GM12878 (cell line): ENCODE results near the gene IGF1R. TPM values are rescaled to one million over a fixed set of nuclear protein-coding genes. Genes with fewer than 3 reads are reported as not detected.

Experiments
- ATAC-seq: fragments of 200-7000 bp; cut with Tn5 transposase; 3 replicates; pipeline ENCODE4 v1.9.1; 2020; ENCODE audit warnings: mild to moderate bottlenecking, moderate library complexity
- BruUV-seq: library from RNA; stranded (reverse); fragments of 400-500 nt; replicated peaks from 2 replicates; lab custom pipeline; 2021; lab: Mats Ljungman, UMichigan
- CTCF ChIA-PET: fragments of 300-600 bp; sonication (Branson Sonifier 250); formaldehyde crosslinking; extraction: SDS; loops from one replicate; lab custom pipeline; 2021; ENCODE audit warnings: inconsistent platforms; lab: Yijun Ruan, JAX
- POLR2A ChIA-PET: fragments of 350-600 bp; formaldehyde crosslinking; extraction: SDS; loops from one replicate; lab custom pipeline; 2021; ENCODE audit warnings: inconsistent platforms; lab: Charles Lee
- RAD21 ChIA-PET: fragments of 300-600 bp; sonication (Branson Sonifier 250); formaldehyde crosslinking; loops from one replicate; lab custom pipeline; 2023; ENCODE audit warnings: antibody characterized with exemption; ENCODE audit not compliant: unreplicated experiment; lab: Charles Lee
- SMC1A ChIA-PET: fragments of 300-600 bp; sonication (Branson Sonifier 250); formaldehyde crosslinking; loops from one replicate; lab custom pipeline; 2023; ENCODE audit not compliant: unreplicated experiment, uncharacterized antibody; lab: Charles Lee
- DNase-seq: peaks from one replicate; pipeline ENCODE4 v3.0.0-alpha.2; 2011; ENCODE audit warnings: low read depth, low spot score
- FAIRE-seq: peaks from 3 replicates; lab custom pipeline; 2011; peaks lifted over from hg19 to GRCh38; lab: Jason Lieb, UNC
- H2AFZ ChIP-seq: 2 replicates; pipeline ENCODE4 v1.6.0; 2011; ENCODE audit warnings: low read depth, low read length, control low read depth; ENCODE audit not compliant: control insufficient read depth
- H3K27ac ChIP-seq: 2 replicates; pipeline ENCODE4 v1.5.1; 2011; ENCODE audit warnings: control low read depth; ENCODE audit not compliant: control insufficient read depth, insufficient read depth
- H3K27me3 ChIP-seq, 2 experiments: replicated peaks in 1 of 2; 2 replicates each; pipeline versions ENCODE4 v1.6.0 to v1.6.1; 2011; ENCODE audit warnings: low read length in 1 of 2; ENCODE audit not compliant: control insufficient read depth in 2 of 2, insufficient read depth in 2 of 2
- H3K36me3 ChIP-seq, 2 experiments: 2 replicates each; pipeline ENCODE4 v1.5.1; 2011; ENCODE audit warnings: low read length in 1 of 2; ENCODE audit not compliant: control insufficient read depth in 2 of 2, insufficient read depth in 2 of 2
- H3K4me1 ChIP-seq: 2 replicates; pipeline ENCODE4 v1.6.1; 2011; ENCODE audit warnings: mild to moderate bottlenecking, low read length, moderate library complexity, mixed read lengths; ENCODE audit not compliant: control insufficient read depth, insufficient read depth
- H3K4me2 ChIP-seq: 2 replicates; pipeline ENCODE4 v1.6.0; 2011; ENCODE audit warnings: control low read depth; ENCODE audit not compliant: control insufficient read depth, insufficient read depth
- H3K4me3 ChIP-seq: fragments of 200-600 bp; sonication (generic); 2 replicates; pipeline ENCODE4 v1.5.1; 2016
- H3K79me2 ChIP-seq: 2 replicates; pipeline ENCODE4 v1.6.0; 2011; ENCODE audit warnings: low read length; ENCODE audit not compliant: control insufficient read depth, insufficient read depth
- H3K9ac ChIP-seq: 2 replicates; pipeline ENCODE4 v1.8.0; 2011; ENCODE audit warnings: low read length, control low read depth, mixed read lengths; ENCODE audit not compliant: control insufficient read depth, insufficient read depth
- H3K9me3 ChIP-seq: replicated peaks from 3 replicates; pipeline ENCODE4 v1.5.1; 2011; ENCODE audit warnings: mild to moderate bottlenecking, low read length; ENCODE audit not compliant: control insufficient read depth, insufficient read depth
- H4K20me1 ChIP-seq: 2 replicates; pipeline ENCODE4 v1.6.0; 2011; ENCODE audit not compliant: control insufficient read depth, insufficient read depth
- CREB1 ChIP-seq: IDR thresholded peaks from 2 replicates; pipeline ENCODE4 v1.6.1; 2012; ENCODE audit warnings: low read depth, mild to moderate bottlenecking, inconsistent platforms
- GATAD2B ChIP-seq: fragments of 450-650 bp; conservative IDR thresholded peaks from 2 replicates; pipeline ENCODE4 v1.6.1; 2017; ENCODE audit warnings: low read depth, mild to moderate bottlenecking, moderate library complexity
- HDAC2 ChIP-seq: fragments of 200-600 bp; sonication (generic); IDR thresholded peaks from 2 replicates; pipeline ENCODE4 v1.6.1; 2017
- JUND ChIP-seq: IDR thresholded peaks from 2 replicates; pipeline ENCODE4 v1.6.1; 2012; ENCODE audit warnings: low read depth, mild to moderate bottlenecking, low read length, improper control_type of control experiment, moderate library complexity
- MYB ChIP-seq: fragments of 150-350 bp; IDR thresholded peaks from 2 replicates; pipeline ENCODE4 v1.6.1; 2014; ENCODE audit warnings: mild to moderate bottlenecking, low read depth, low read length, borderline replicate concordance
- NR2C1 ChIP-seq: fragments of 450-650 bp; IDR thresholded peaks from 2 replicates; pipeline ENCODE4 v1.6.1; 2017; ENCODE audit warnings: antibody characterized with exemption, mild to moderate bottlenecking, moderate library complexity
- RFX5 ChIP-seq: IDR thresholded peaks from 2 replicates; pipeline ENCODE4 v1.6.1; 2011; ENCODE audit warnings: low read depth, low read length, improper control_type of control experiment
- SMAD1 ChIP-seq: fragments of 450-650 bp; IDR thresholded peaks from 2 replicates; pipeline ENCODE4 v1.6.1; 2018; ENCODE audit warnings: mild to moderate bottlenecking, low read depth; ENCODE audit not compliant: partially characterized antibody
- SREBF1 ChIP-seq: IDR thresholded peaks from 2 replicates; pipeline ENCODE4 v1.6.1; 2012; ENCODE audit warnings: mild to moderate bottlenecking, low read length
- SUZ12 ChIP-seq: fragments of 200-600 bp; sonication (generic); IDR thresholded peaks from one replicate; pipeline ENCODE4 v1.6.1; 2018; ENCODE audit warnings: antibody characterized with exemption, mild to moderate bottlenecking; ENCODE audit not compliant: unreplicated experiment
- WRNIP1 ChIP-seq: IDR thresholded peaks from 2 replicates; pipeline ENCODE4 v1.6.1; 2011; ENCODE audit warnings: low read depth, low read length, improper control_type of control experiment, borderline replicate concordance
- YBX1 ChIP-seq: fragments of 450-650 bp; IDR thresholded peaks from 2 replicates; pipeline ENCODE4 v1.6.1; 2016; ENCODE audit warnings: antibody characterized with exemption
- WGBS: methylation state at CpG from one replicate; pipeline ENCODE4 v1.1.6; 2016; ENCODE audit warnings: low lambda C conversion rate; ENCODE audit not compliant: insufficient replicate concordance, insufficient coverage; ENCODE audit errors: missing lambda C conversion rate; 5-methylcytosine and 5-hydroxymethylcytosine counted together
- in situ Hi-C: fragments of 300-500 bp; cut with MboI; formaldehyde crosslinking; loops from 9 replicates; pipeline ENCODE4 v1.14.3; 2018; ENCODE audit warnings: mixed read lengths
- intact Hi-C: fragments of 100-400 bp; cut with micrococcal nuclease; formaldehyde crosslinking; loops from one replicate; pipeline ENCODE4 v1.14.2; 2022; ENCODE audit not compliant: unreplicated experiment
- polyA plus RNA-seq, 11 experiments: library from polyadenylated mRNA; depleted of rRNA in 4 of 11; unstranded in 6 of 11; stranded (reverse) in 5 of 11; fragments of >200 nt; fragmentation: Nextera tagmentation in 4 of 11; fragmentation: Illumina TruSeq in 1 of 11; extraction: Ambion mirVana in 4 of 11; extraction: Trizol in 1 of 11; gene quantifications; 1 replicate in 1 of 11; 2 replicates in 10 of 11; pipeline versions ENCODE4 v1.2.1 to v1.2.3, GENCODE V29; 2011 to 2016; ENCODE audit warnings: inconsistent platforms in 2 of 11, missing spikeins in 2 of 11, low read depth in 1 of 11
- total RNA-seq, 4 experiments: library from RNA; depleted of rRNA in 3 of 4; stranded (reverse); fragments of >200 nt in 3 of 4; fragmentation: Illumina TruSeq in 1 of 4; extraction: Trizol in 1 of 4; gene quantifications; 2 replicates each; pipeline versions ENCODE4 v1.2.1 to v1.2.3, GENCODE V29; 2013 to 2021
- TF ChIP-seq, protein P1 (sequence below): fragments of 150-350 bp; IDR thresholded peaks from 2 replicates; pipeline ENCODE4 v1.6.1; 2016; ENCODE audit warnings: low read depth, low read length
- TF ChIP-seq, protein P2 (sequence below): fragments of 450-650 bp; IDR thresholded peaks from 2 replicates; pipeline ENCODE4 v1.6.1; 2014; ENCODE audit warnings: mild to moderate bottlenecking
- TF ChIP-seq, protein P3 (sequence below): fragments of 450-650 bp; IDR thresholded peaks from 2 replicates; pipeline ENCODE4 v1.6.1; 2017; ENCODE audit warnings: mild to moderate bottlenecking, low read depth, inconsistent platforms; ENCODE audit not compliant: poor library complexity, severe bottlenecking
- TF ChIP-seq, protein P4 (sequence below): IDR thresholded peaks from 2 replicates; pipeline ENCODE4 v1.6.1; 2012; ENCODE audit warnings: low read depth, low read length, improper control_type of control experiment

The IGF1R gene
- total and polyA plus RNA-seq, 10 of the 15 experiments (the other 5 are each of a cell fraction or from before 2014, with no cell fraction given) = 0.03 to 2.7 (median 0.66) TPM

DNA sequence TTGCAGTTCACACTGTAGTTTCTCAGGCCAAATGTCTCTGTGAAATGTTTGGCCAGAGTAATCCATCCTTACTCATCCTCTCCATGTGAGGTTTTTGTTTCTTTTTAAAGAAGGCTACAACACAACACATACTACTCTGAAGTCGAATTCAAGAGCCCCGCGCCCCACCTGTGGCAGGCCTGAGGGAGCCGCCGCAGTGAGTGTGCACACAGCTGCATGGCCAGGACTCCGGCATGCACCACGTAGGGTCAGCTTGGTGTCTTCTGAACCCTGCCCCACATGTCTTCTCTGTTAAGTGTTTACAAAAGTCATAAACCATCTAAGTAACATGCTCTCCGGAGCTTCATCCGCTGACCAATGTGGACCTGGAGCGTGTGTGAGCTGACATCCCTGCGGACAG, 300.6 kb downstream of the IGF1R start:
- Histone ChIP-seq H3K27ac (no peak overlapping the region), H3K4me1 (peaks cover 23% of the 10 kb centered on the region), H3K79me2 (no peaks in the 10 kb centered on the region), H4K20me1 (no peaks in the 10 kb centered on the region), H3K4me3 (no peak overlapping the region), H3K27me3 (no peaks in the 10 kb centered on the region), H3K9me3 (no peaks in the 10 kb centered on the region), H3K9ac (no peak overlapping the region), H2AFZ (no peak overlapping the region), H3K36me3 (no peaks in the 10 kb centered on the region), H3K4me2 (no peak overlapping the region)
- in situ Hi-C loops (no loop called here), intact Hi-C loops (no loop called here)
- BruUV-seq = no TSS peak
- CTCF ChIA-PET = interaction anchor here (0.7 to 1.9 kb wide), 3 partner anchors 11 to 296 kb away, joined by 3 to 7 read pairs (median 3); no protein-coding TSS in a partner anchor
- TF ChIP-seq WRNIP1 = no peak
- TF ChIP-seq HDAC2 = no peak
- no peak for TF ChIP-seq GATAD2B
- TF ChIP-seq YBX1 = no peak
- no peak for TF ChIP-seq SUZ12
- no peak for TF ChIP-seq SMAD1
- no peak for TF ChIP-seq MYB
- no peak for TF ChIP-seq JUND
- TF ChIP-seq, protein P1, sequence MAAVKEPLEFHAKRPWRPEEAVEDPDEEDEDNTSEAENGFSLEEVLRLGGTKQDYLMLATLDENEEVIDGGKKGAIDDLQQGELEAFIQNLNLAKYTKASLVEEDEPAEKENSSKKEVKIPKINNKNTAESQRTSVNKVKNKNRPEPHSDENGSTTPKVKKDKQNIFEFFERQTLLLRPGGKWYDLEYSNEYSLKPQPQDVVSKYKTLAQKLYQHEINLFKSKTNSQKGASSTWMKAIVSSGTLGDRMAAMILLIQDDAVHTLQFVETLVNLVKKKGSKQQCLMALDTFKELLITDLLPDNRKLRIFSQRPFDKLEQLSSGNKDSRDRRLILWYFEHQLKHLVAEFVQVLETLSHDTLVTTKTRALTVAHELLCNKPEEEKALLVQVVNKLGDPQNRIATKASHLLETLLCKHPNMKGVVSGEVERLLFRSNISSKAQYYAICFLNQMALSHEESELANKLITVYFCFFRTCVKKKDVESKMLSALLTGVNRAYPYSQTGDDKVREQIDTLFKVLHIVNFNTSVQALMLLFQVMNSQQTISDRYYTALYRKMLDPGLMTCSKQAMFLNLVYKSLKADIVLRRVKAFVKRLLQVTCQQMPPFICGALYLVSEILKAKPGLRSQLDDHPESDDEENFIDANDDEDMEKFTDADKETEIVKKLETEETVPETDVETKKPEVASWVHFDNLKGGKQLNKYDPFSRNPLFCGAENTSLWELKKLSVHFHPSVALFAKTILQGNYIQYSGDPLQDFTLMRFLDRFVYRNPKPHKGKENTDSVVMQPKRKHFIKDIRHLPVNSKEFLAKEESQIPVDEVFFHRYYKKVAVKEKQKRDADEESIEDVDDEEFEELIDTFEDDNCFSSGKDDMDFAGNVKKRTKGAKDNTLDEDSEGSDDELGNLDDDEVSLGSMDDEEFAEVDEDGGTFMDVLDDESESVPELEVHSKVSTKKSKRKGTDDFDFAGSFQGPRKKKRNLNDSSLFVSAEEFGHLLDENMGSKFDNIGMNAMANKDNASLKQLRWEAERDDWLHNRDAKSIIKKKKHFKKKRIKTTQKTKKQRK = no peak
- no peak for TF ChIP-seq SREBF1
- TF ChIP-seq CREB1 = no peak
- TF ChIP-seq, protein P2, sequence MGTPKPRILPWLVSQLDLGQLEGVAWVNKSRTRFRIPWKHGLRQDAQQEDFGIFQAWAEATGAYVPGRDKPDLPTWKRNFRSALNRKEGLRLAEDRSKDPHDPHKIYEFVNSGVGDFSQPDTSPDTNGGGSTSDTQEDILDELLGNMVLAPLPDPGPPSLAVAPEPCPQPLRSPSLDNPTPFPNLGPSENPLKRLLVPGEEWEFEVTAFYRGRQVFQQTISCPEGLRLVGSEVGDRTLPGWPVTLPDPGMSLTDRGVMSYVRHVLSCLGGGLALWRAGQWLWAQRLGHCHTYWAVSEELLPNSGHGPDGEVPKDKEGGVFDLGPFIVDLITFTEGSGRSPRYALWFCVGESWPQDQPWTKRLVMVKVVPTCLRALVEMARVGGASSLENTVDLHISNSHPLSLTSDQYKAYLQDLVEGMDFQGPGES = no peak
- no peak for TF ChIP-seq RFX5
- TF ChIP-seq, protein P3, sequence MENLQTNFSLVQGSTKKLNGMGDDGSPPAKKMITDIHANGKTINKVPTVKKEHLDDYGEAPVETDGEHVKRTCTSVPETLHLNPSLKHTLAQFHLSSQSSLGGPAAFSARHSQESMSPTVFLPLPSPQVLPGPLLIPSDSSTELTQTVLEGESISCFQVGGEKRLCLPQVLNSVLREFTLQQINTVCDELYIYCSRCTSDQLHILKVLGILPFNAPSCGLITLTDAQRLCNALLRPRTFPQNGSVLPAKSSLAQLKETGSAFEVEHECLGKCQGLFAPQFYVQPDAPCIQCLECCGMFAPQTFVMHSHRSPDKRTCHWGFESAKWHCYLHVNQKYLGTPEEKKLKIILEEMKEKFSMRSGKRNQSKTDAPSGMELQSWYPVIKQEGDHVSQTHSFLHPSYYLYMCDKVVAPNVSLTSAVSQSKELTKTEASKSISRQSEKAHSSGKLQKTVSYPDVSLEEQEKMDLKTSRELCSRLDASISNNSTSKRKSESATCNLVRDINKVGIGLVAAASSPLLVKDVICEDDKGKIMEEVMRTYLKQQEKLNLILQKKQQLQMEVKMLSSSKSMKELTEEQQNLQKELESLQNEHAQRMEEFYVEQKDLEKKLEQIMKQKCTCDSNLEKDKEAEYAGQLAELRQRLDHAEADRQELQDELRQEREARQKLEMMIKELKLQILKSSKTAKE = no peak
- no peak for TF ChIP-seq NR2C1
- TF ChIP-seq, protein P4, sequence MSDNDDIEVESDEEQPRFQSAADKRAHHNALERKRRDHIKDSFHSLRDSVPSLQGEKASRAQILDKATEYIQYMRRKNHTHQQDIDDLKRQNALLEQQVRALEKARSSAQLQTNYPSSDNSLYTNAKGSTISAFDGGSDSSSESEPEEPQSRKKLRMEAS = no peak
- FAIRE-seq (no peak), DNase-seq (no peak), ATAC-seq (no peak)
- 80% methylated on average over 9 of the region's 11 CpGs for WGBS
- SMC1A ChIA-PET = interaction anchor here (1.0 kb wide), 1 partner anchor 21 kb away, joined by 3 read pairs; no protein-coding TSS in a partner anchor
- POLR2A ChIA-PET = interaction anchor here (1.0 to 1.2 kb wide), 2 partner anchors 9 to 12 kb away, joined by 3 to 4 read pairs; no protein-coding TSS in a partner anchor
- RAD21 ChIA-PET = interaction anchor here (0.6 to 1.3 kb wide), 2 partner anchors 12 to 97 kb away, joined by 3 to 4 read pairs; no protein-coding TSS in a partner anchor
